ENCODE measurements around the gene PSIP1. TPM values are rescaled to one million over a fixed set of nuclear protein-coding genes. Genes with fewer than 3 reads are reported as not detected.
"Not testable (repeated sequence)": the region's sequence is repeated elsewhere in the genome, so short reads cannot be mapped to it uniquely, and the experiment has no call there.

The PSIP1 gene
- total RNA-seq, 1 donor from 2014 or later: 29.9 TPM

GRCh38 chr9:15433661-15434060, 77.1 kb downstream of the PSIP1 start:
- no peak for DNase-seq (ENCODE audit: low read depth in 2 of 2)

DNA sequence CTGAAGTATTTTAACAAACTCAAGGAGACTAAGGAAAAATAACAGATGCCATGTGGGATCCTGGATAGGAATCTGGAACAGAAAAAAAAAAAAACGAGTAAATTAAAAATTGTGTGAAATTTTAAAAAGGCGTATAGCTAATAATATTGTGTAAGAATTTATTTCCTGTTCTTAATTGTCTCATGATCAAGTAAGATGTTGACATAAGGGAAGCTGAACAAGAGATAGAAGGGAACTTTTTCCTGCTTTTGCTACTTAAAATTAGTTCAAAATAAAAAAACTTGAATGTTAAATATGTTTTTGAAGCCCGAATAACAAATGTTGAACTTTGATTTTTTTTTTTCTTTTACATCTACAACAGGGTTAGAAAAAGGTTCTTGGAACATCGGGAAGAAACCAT, 77.6 kb downstream of the PSIP1 start:
- no peak for DNase-seq (ENCODE audit: low read depth in 2 of 2)

DNA sequence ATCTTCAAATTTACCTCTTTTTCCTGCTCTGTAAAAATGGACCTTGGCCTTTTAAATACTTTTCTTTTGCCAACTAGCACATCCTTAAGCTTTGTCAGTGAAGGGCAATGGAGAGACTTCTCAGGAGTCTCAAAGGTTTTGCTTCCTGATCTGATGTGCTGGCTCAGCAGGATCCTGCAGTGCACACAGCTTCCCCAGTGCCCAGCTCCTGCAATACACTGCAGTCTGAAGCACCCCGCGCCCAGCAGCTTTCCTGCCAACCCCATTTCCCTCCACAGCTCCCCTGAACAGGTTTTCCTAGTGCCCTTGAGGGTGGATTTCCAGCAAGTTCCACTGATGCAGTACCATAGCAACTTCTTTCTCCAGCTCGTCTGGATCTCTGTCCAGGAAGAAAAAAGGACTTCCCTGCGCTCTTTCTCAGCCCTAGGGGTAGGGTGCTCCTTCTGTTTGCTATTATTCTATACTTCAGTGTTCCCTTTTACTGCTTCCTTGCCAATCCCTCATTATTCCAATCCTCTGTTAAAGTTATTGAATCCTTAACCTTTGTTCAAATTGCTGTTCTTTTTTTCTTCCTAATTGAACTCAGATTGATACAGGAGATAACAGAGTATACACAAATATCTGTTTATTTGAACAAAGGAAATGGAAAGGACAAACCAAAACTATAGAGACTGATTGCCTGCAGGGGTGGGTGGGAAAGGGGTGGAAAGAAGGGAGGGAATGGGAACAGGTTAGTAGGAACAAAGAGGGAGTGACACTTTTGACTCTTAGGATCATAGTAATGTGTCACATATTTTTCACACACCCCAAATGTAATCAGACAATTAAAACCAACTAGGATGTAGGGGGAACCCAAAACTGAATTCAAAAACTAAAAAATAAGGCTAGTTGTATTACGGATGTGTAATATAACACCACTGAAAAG, 79.6 kb downstream of the PSIP1 start:
- DNase-seq (ENCODE audit: low read depth in 2 of 2): no peak

GRCh38 chr9:15427702-15428101, 83.1 kb downstream of the PSIP1 start:
- DNase-seq (ENCODE audit: low read depth in 2 of 2): not testable (repeated sequence)

DNA sequence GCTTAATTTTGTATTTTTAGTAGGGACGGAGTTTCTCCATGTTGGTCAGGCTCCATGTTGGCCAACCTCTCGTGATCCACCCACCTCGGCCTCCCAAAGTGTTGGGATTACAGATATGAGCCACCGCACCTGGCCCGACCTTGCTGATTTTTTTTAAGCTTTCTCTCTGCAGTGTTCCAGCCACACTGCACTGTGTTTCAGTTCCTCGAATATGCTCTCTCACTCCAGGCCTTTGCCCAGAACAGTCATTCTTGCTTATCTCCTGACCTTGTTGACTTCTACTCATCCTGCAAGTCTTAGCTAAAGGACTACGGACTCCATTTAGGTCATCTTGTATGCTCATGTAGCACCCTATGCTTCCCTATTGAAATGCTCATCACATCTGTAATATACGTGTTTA, 84.8 kb downstream of the PSIP1 start:
- DNase-seq (ENCODE audit: low read depth in 2 of 2): no peak

- peak in 1 of 2 donors; percentile 45 for DNase-seq (ENCODE audit: low read depth in 2 of 2)
Measured at GRCh38 chr9:15423231-15423985, 87.4 kb downstream of the PSIP1 start.

DNA sequence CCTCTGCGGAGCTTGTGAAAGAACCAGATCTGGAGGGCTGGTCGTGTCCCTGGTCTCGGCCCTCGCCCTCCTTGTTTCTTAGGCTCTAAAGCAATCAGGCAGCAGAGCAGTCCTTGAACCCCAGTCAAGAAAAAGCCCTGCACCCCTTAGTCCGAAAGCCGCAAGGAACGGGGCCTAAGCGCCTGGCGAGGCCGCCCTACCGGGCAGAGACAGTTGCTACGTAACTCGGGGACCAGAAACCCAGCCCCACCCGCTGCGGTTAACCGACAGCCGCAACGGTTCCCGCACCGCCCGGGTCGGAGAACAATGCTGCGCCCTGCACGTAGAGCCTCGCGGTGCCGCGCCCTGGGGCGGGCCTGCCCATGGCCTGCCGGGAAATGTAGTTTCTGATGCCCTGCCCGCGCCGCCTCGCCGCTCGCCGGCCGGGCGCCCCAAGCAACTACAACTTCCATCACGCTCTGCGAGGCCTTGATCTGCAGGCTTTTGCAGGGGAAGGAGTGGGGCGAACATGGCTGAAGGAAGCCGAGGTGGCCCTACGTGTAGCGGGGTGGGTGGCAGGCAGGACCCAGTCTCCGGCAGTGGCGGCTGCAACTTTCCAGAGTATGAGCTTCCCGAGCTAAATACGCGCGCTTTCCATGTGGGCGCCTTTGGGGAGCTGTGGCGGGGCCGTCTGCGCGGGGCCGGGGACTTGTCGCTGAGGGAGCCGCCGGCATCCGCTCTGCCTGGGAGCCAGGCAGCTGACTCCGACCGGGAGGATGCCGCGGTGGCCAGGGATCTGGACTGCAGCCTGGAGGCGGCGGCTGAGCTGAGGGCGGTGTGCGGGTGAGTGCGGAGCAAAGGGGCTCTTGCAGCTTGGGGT, 88.2 kb downstream of the PSIP1 start, which contains the start of gene SNAPC3:
SNAPC3 (plus strand) TSS at position 505 of the 859 bp plus-strand sequence; CDS start at position 509, 4 bp downstream.
- peak; percentile 83 to 97 for DNase-seq (ENCODE audit: low read depth in 2 of 2)

DNA sequence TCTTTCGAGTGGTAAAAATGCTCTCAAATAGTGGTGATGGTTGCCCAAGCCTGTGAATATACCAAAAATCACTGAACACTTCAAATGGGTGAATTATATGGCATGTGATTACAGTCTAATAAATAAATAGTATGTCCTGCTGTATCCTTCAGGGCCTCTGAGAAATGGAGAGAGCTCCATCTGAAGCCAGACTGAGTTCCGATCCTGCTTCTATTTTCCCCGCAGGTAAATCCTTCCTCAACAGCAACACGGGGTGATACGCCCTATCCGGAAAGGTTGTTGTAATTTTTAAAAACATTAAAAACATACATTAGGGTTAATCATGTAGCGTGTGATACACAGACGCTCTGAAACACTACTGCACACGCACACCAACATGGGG, 88.8 kb downstream of the PSIP1 start:
- DNase-seq (ENCODE audit: low read depth in 2 of 2): no peak

- no peak for DNase-seq (ENCODE audit: low read depth in 2 of 2)
Measured at GRCh38 chr9:15421532-15421931, 89.2 kb downstream of the PSIP1 start.

GRCh38 chr9:15420796-15421195, 90.0 kb downstream of the PSIP1 start:
- no peak for DNase-seq (ENCODE audit: low read depth in 2 of 2)

GRCh38 chr9:15417626-15418025, 93.1 kb downstream of the PSIP1 start:
- DNase-seq (ENCODE audit: low read depth in 2 of 2): no peak

DNA sequence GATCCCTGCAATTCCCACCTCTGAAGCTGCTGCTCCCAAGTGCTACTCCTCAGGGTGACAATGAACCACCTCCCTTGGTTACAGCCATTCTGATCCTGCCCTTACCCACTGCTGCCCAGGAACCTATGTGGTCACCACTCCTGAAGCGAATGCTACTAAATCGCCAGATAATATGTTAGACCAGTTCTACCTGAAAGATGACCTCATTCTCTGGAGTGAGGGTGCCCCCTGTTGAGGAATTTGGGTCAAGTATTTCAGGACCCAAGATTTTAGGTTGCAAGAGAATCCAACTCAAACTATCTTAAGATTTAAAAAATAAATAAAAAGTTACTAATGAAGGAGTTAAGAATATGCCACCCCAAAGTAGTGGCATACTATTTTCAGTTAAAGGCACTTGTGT, 93.9 kb downstream of the PSIP1 start:
- DNase-seq (ENCODE audit: low read depth in 2 of 2): peak in 1 of 2 donors; percentile 44

Other genes with a start within 250 kb of the PSIP1 start
- gene TTC39B, start 203.8 kb downstream of the PSIP1 start, total RNA-seq: 1.3 and 2.0 TPM in 2 replicates
- gene SNAPC3, start 88.1 kb downstream of the PSIP1 start, total RNA-seq: 20.3 and 29.8 TPM in 2 replicates
- 0.25 and 0.26 TPM in 2 replicates for gene CCDC171, start 42.1 kb upstream of the PSIP1 start, total RNA-seq

All from dermis microvascular lymphatic vessel endothelial cell (primary cell).